K562 (cell line): ENCODE measurements around the gene TBC1D17. TPM values are rescaled to one million over a fixed set of nuclear protein-coding genes. Genes with fewer than 3 reads are reported as not detected.

Experiments used
- GABPB2 ChIP-seq: fragments of 250-450 bp; sonication (Bioruptor Pico); conservative IDR thresholded peaks from 2 replicates; pipeline ENCODE4 v1.5.1; 2021; ENCODE audit warnings: mild to moderate bottlenecking
- HMG20B ChIP-seq: fragments of 250-450 bp; sonication (Bioruptor Pico); IDR thresholded peaks from 2 replicates; pipeline ENCODE4 v1.5.0; 2021; ENCODE audit warnings: mild to moderate bottlenecking
- HNRNPH1 ChIP-seq: fragments of 200-400 bp; formaldehyde crosslinking; optimal IDR thresholded peaks from 2 replicates; pipeline ENCODE3; 2017; ENCODE audit warnings: low read depth, mild to moderate bottlenecking, low read length, moderate library complexity
- MYC ChIP-seq, 2 experiments: fragments of 250-450 bp in 1 of 2; sonication (Bioruptor Pico) in 1 of 2; IDR thresholded peaks; 2 replicates each; pipeline versions ENCODE4 v1.5.1 to v1.6.1; 2012 to 2021; ENCODE audit warnings: low read depth in 2 of 2, borderline replicate concordance in 1 of 2, improper control_type of control experiment in 1 of 2, low read length in 1 of 2, mild to moderate bottlenecking in 1 of 2, moderate library complexity in 1 of 2
- NCOA1 ChIP-seq: fragments of 450-650 bp; IDR thresholded peaks from 2 replicates; pipeline ENCODE4 v1.6.1; 2016; ENCODE audit warnings: low read depth
- NR2F6 ChIP-seq: fragments of 450-650 bp; formaldehyde crosslinking; IDR thresholded peaks from 2 replicates; pipeline ENCODE4 v1.4.0; 2020; ENCODE audit warnings: mild to moderate bottlenecking
- SIX5 ChIP-seq, 2 experiments: IDR thresholded peaks; 2 replicates each; pipeline ENCODE4 v1.6.1; 2011; ENCODE audit warnings: low read length in 2 of 2, borderline replicate concordance in 1 of 2, low read depth in 1 of 2, mild to moderate bottlenecking in 1 of 2, moderate library complexity in 1 of 2; ENCODE audit not compliant: insufficient read depth in 1 of 2
- TBP ChIP-seq: optimal IDR thresholded peaks from 2 replicates; pipeline ENCODE3; 2011; ENCODE audit warnings: low read depth, low read length, improper control_type of control experiment
- TEAD4 ChIP-seq, 2 experiments: sonication (generic) in 1 of 2; formaldehyde crosslinking in 1 of 2; IDR thresholded peaks; 2 replicates each; pipeline versions ENCODE4 v1.6.1 to v1.8.0; 2012 to 2022; ENCODE audit warnings: borderline replicate concordance in 1 of 2, inconsistent platforms in 1 of 2, low read length in 1 of 2, mild to moderate bottlenecking in 1 of 2, missing genetic modification reagents in 1 of 2
- ZNF140 ChIP-seq: fragments of 250-450 bp; sonication (Bioruptor Pico); IDR thresholded peaks from 2 replicates; pipeline ENCODE4 v1.8.0; 2021; ENCODE audit warnings: moderate library complexity, mild to moderate bottlenecking, inconsistent platforms
- ZNF165 ChIP-seq: fragments of 250-450 bp; sonication (Bioruptor Pico); IDR thresholded peaks from 2 replicates; pipeline ENCODE4 v1.4.0; 2020; ENCODE audit warnings: borderline replicate concordance
- ZNF217 ChIP-seq: sonication (generic); formaldehyde crosslinking; IDR thresholded peaks from 2 replicates; pipeline ENCODE4 v1.8.0; 2022; ENCODE audit warnings: mild to moderate bottlenecking, missing genetic modification reagents
- ZNF830 ChIP-seq: fragments of 250-450 bp; sonication (Bioruptor Pico); IDR thresholded peaks from 2 replicates; pipeline ENCODE4 v1.5.0; 2021; ENCODE audit warnings: mild to moderate bottlenecking
- polyA plus RNA-seq, 8 experiments: library from polyadenylated mRNA; depleted of rRNA in 4 of 8; stranded (reverse) in 5 of 8; unstranded in 3 of 8; fragments of >200 nt; fragmentation: Nextera tagmentation in 2 of 8; fragmentation: Illumina TruSeq in 1 of 8; extraction: Ambion mirVana in 2 of 8; extraction: Trizol in 1 of 8; gene quantifications; 2 replicates each; pipeline versions ENCODE4 v1.2.1 to v1.2.3, GENCODE V29; 2011 to 2014; ENCODE audit warnings: inconsistent platforms in 1 of 8, missing spikeins in 1 of 8
- total RNA-seq, 7 experiments: library from RNA; depleted of rRNA in 6 of 7; stranded (reverse); fragments of >200 nt in 6 of 7; fragmentation: Illumina TruSeq in 2 of 7; extraction: Trizol in 2 of 7; gene quantifications; 2 replicates each; pipeline versions ENCODE4 v1.2.1 to v1.2.3, GENCODE V29; 2011 to 2021; ENCODE audit warnings: low replicate concordance in 1 of 7
- TF ChIP-seq, protein P1 (sequence below), 2 experiments: fragments of 450-650 bp; conservative IDR thresholded peaks; 2 replicates each; pipeline ENCODE4 v1.6.1; 2017; ENCODE audit warnings: mild to moderate bottlenecking in 2 of 2, moderate library complexity in 2 of 2
- TF ChIP-seq, protein P2 (sequence below): sonication (generic); formaldehyde crosslinking; IDR thresholded peaks from 2 replicates; pipeline ENCODE4 v1.8.0; 2023; ENCODE audit warnings: mild to moderate bottlenecking, missing genetic modification reagents
- TF ChIP-seq, protein P3 (sequence below): sonication (generic); formaldehyde crosslinking; IDR thresholded peaks from 2 replicates; pipeline ENCODE4 v1.8.0; 2023; ENCODE audit warnings: missing genetic modification reagents, mild to moderate bottlenecking, borderline replicate concordance
- TF ChIP-seq, protein P4 (sequence below): sonication (generic); formaldehyde crosslinking; IDR thresholded peaks from 2 replicates; pipeline ENCODE4 v1.8.0; 2022; ENCODE audit warnings: missing genetic modification reagents, mild to moderate bottlenecking, moderate library complexity, borderline replicate concordance

TBC1D17 gene
- total and polyA plus RNA-seq, 9 of the 15 experiments (the other 6 are each of a cell fraction or from before 2014, with no cell fraction given) = 0.42 to 16.0 (median 3.8) TPM

DNA sequence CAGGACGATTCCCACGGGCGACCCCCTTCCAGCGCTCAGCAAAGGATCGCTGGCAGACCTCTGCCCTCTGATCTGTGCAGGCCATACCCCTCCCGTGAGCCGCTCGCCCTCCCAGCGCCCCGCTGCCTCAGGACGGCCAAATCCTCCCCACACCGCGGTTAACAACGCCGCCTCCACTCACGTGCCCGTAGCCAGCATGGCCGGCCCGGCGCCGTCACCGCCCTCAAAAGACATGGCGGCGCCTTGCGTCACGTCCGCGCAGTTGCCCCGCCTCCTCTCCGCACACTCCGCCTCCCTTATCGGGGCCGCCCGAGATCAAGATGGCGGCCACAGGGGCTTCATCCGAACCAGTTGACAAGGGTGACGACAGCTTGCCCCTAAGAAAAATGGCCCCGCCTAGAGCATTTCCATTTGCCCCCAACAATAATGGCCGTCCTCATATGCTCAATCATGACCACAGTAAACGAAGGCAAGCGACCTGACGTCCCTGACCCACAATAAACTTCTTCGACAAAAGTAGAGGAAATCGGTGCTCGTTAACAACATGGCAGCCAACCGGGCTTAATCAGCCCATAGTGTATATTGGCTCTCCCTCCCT lies 981 bp upstream of the TBC1D17 start (continued):
- TF ChIP-seq, protein P1, sequence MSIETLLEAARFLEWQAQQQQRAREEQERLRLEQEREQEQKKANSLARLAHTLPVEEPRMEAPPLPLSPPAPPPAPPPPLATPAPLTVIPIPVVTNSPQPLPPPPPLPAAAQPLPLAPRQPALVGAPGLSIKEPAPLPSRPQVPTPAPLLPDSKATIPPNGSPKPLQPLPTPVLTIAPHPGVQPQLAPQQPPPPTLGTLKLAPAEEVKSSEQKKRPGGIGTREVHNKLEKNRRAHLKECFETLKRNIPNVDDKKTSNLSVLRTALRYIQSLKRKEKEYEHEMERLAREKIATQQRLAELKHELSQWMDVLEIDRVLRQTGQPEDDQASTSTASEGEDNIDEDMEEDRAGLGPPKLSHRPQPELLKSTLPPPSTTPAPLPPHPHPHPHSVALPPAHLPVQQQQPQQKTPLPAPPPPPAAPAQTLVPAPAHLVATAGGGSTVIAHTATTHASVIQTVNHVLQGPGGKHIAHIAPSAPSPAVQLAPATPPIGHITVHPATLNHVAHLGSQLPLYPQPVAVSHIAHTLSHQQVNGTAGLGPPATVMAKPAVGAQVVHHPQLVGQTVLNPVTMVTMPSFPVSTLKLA (conservative IDR thresholded peaks at IDR 0.05) = peak; percentile 48 to 76
- TF ChIP-seq NR2F6 (CRISPR knock-in tag) (0 out of 2 replicates have a peak, but pooled peaks have one; percentile 32), SIX5 (IDR thresholded peaks at IDR 0.05; ENCODE audit: borderline replicate concordance in 1 of 2, insufficient read depth in 1 of 2, low read depth in 1 of 2, low read length in 2 of 2) (peak; percentile 63 to 74; a peak in 3 of 4 replicates), MYC (IDR thresholded peaks at IDR 0.05; ENCODE audit: low read depth, low read length) (peak; percentile 59; the same call in 1 of the 2 replicates), MYC (CRISPR knock-in tag; IDR thresholded peaks at IDR 0.05; ENCODE audit: borderline replicate concordance, low read depth) (peak; percentile 54; the same call in 1 of the 2 replicates), ZNF165 (CRISPR knock-in tag) (no peak), HMG20B (CRISPR knock-in tag) (no peak), ZNF830 (CRISPR knock-in tag) (peak; percentile 77; the same call in 1 of the 2 replicates), NCOA1 (no peak), ZNF217 (CRISPR knock-in tag) (no peak), GABPB2 (CRISPR knock-in tag) (no peak), TEAD4 (IDR thresholded peaks at IDR 0.05; ENCODE audit: low read length) (no peak), TEAD4 (CRISPR knock-in tag; IDR thresholded peaks at IDR 0.05; ENCODE audit: borderline replicate concordance) (no peak), ZNF140 (CRISPR knock-in tag) (no peak), TBP (peak; percentile 66), HNRNPH1 (no peak)
- TF ChIP-seq, protein P2, sequence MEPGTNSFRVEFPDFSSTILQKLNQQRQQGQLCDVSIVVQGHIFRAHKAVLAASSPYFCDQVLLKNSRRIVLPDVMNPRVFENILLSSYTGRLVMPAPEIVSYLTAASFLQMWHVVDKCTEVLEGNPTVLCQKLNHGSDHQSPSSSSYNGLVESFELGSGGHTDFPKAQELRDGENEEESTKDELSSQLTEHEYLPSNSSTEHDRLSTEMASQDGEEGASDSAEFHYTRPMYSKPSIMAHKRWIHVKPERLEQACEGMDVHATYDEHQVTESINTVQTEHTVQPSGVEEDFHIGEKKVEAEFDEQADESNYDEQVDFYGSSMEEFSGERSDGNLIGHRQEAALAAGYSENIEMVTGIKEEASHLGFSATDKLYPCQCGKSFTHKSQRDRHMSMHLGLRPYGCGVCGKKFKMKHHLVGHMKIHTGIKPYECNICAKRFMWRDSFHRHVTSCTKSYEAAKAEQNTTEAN = no peak
- TF ChIP-seq, protein P3, sequence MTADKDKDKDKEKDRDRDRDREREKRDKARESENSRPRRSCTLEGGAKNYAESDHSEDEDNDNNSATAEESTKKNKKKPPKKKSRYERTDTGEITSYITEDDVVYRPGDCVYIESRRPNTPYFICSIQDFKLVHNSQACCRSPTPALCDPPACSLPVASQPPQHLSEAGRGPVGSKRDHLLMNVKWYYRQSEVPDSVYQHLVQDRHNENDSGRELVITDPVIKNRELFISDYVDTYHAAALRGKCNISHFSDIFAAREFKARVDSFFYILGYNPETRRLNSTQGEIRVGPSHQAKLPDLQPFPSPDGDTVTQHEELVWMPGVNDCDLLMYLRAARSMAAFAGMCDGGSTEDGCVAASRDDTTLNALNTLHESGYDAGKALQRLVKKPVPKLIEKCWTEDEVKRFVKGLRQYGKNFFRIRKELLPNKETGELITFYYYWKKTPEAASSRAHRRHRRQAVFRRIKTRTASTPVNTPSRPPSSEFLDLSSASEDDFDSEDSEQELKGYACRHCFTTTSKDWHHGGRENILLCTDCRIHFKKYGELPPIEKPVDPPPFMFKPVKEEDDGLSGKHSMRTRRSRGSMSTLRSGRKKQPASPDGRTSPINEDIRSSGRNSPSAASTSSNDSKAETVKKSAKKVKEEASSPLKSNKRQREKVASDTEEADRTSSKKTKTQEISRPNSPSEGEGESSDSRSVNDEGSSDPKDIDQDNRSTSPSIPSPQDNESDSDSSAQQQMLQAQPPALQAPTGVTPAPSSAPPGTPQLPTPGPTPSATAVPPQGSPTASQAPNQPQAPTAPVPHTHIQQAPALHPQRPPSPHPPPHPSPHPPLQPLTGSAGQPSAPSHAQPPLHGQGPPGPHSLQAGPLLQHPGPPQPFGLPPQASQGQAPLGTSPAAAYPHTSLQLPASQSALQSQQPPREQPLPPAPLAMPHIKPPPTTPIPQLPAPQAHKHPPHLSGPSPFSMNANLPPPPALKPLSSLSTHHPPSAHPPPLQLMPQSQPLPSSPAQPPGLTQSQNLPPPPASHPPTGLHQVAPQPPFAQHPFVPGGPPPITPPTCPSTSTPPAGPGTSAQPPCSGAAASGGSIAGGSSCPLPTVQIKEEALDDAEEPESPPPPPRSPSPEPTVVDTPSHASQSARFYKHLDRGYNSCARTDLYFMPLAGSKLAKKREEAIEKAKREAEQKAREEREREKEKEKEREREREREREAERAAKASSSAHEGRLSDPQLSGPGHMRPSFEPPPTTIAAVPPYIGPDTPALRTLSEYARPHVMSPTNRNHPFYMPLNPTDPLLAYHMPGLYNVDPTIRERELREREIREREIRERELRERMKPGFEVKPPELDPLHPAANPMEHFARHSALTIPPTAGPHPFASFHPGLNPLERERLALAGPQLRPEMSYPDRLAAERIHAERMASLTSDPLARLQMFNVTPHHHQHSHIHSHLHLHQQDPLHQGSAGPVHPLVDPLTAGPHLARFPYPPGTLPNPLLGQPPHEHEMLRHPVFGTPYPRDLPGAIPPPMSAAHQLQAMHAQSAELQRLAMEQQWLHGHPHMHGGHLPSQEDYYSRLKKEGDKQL (CRISPR knock-in tag) = no peak
- TF ChIP-seq, protein P4, sequence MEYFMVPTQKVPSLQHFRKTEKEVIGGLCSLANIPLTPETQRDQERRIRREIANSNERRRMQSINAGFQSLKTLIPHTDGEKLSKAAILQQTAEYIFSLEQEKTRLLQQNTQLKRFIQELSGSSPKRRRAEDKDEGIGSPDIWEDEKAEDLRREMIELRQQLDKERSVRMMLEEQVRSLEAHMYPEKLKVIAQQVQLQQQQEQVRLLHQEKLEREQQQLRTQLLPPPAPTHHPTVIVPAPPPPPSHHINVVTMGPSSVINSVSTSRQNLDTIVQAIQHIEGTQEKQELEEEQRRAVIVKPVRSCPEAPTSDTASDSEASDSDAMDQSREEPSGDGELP (CRISPR knock-in tag) = 0 out of 2 replicates have a peak, but pooled peaks have one; percentile 69
